Ishikawa (cell line): Measurements from ENCODE around the gene NCAPG.

ENCODE experiments used
- CEBPB ChIP-seq: IDR thresholded peaks from 2 replicates; pipeline ENCODE4 v1.6.1; 2012
- CREB1 ChIP-seq: IDR thresholded peaks from 2 replicates; pipeline ENCODE4 v1.6.1; 2012; ENCODE audit warnings: low read depth
- EGR1 ChIP-seq: IDR thresholded peaks from 2 replicates; pipeline ENCODE4 v1.6.1; 2012
- EP300 ChIP-seq: IDR thresholded peaks from 2 replicates; pipeline ENCODE4 v1.6.1; 2012; ENCODE audit warnings: borderline replicate concordance
- FOXM1 ChIP-seq: IDR thresholded peaks from 2 replicates; pipeline ENCODE4 v1.6.1; 2012; ENCODE audit warnings: low read depth, borderline replicate concordance
- MAX ChIP-seq: IDR thresholded peaks from 2 replicates; pipeline ENCODE4 v1.6.1; 2012
- NFIC ChIP-seq: IDR thresholded peaks from 2 replicates; pipeline ENCODE4 v1.6.1; 2012
- RAD21 ChIP-seq: IDR thresholded peaks from 2 replicates; pipeline ENCODE4 v1.6.1; 2012; ENCODE audit warnings: low read depth
- REST ChIP-seq: IDR thresholded peaks from 2 replicates; pipeline ENCODE4 v1.6.1; 2012; ENCODE audit warnings: low read depth, mild to moderate bottlenecking
- TAF1 ChIP-seq: IDR thresholded peaks from 2 replicates; pipeline ENCODE4 v1.6.1; 2012; ENCODE audit warnings: low read depth, mild to moderate bottlenecking
- TCF12 ChIP-seq: IDR thresholded peaks from 2 replicates; pipeline ENCODE4 v1.6.1; 2012; ENCODE audit warnings: low read depth
- TEAD4 ChIP-seq: IDR thresholded peaks from 2 replicates; pipeline ENCODE4 v1.6.1; 2012
- USF1 ChIP-seq: IDR thresholded peaks from 2 replicates; pipeline ENCODE4 v1.6.1; 2012
- YY1 ChIP-seq: IDR thresholded peaks from 2 replicates; pipeline ENCODE4 v1.6.1; 2012; ENCODE audit warnings: low read depth
- ZBTB7A ChIP-seq: IDR thresholded peaks from 2 replicates; pipeline ENCODE4 v1.6.1; 2012; ENCODE audit warnings: low read depth

Gene NCAPG

GRCh38 chr4:17794730-17795129, 16.0 kb upstream of the NCAPG start:
- TF ChIP-seq TCF12, result no peak
- no peak for TF ChIP-seq MAX
- no peak for TF ChIP-seq ZBTB7A

GRCh38 chr4:17797808-17798207, 13.0 kb upstream of the NCAPG start:
- TF ChIP-seq CREB1 (no peak), TCF12 (no peak), YY1 (no peak), EGR1 (no peak), USF1 (no peak), MAX (no peak), NFIC (no peak), REST (no peak), TEAD4 (no peak)

GRCh38 chr4:17805580-17806155, 5.1 kb upstream of the NCAPG start:
- TF ChIP-seq USF1 (no peak), TCF12 (no peak), REST (no peak), FOXM1 (no peak), CREB1 (no peak), CEBPB (no peak), TEAD4 (no peak), EP300 (no peak), EGR1 (no peak), ZBTB7A (no peak), TAF1 (no peak), MAX (no peak), RAD21 (no peak)

GRCh38 chr4:17807446-17807845, 3.3 kb upstream of the NCAPG start:
- TF ChIP-seq MAX (no peak), FOXM1 (no peak), TCF12 (no peak), NFIC (no peak), TEAD4 (no peak), EGR1 (no peak), YY1 (no peak), CEBPB (no peak), RAD21 (no peak), USF1 (no peak), CREB1 (no peak), TAF1 (no peak), REST (no peak), ZBTB7A (no peak), EP300 (no peak)
